Smooth muscle cell (in vitro differentiated cells): ENCODE data around the gene DMXL2. TPM values are rescaled to one million over a fixed set of nuclear protein-coding genes. Genes with fewer than 3 reads are reported as not detected.

Experiments
- DNase-seq: peaks from one replicate; lab custom pipeline; 2025; ENCODE audit not compliant: unreplicated experiment; lab: John Stamatoyannopoulos, UW
- H2AFZ ChIP-seq: fragments of 200-600 bp; sonication (generic); 2 replicates; pipeline ENCODE4 v1.6.0; 2016; ENCODE audit warnings: antibody characterized with exemption, low read depth, mild to moderate bottlenecking
- H3F3A ChIP-seq: fragments of 200-600 bp; sonication (generic); 2 replicates; pipeline ENCODE4 v1.6.0; 2017; ENCODE audit warnings: antibody characterized with exemption, low read depth
- H3K27ac ChIP-seq: fragments of 200-600 bp; sonication (generic); 2 replicates; pipeline ENCODE4 v1.5.1; 2016; ENCODE audit warnings: low read depth, mild to moderate bottlenecking
- H3K27me3 ChIP-seq: fragments of 200-600 bp; sonication (generic); 2 replicates; pipeline ENCODE4 v1.6.1; 2016; ENCODE audit warnings: low read depth, mild to moderate bottlenecking
- H3K36me3 ChIP-seq: fragments of 200-600 bp; sonication (generic); 2 replicates; pipeline ENCODE4 v1.5.1; 2016; ENCODE audit warnings: low read depth
- H3K4me1 ChIP-seq: fragments of 200-600 bp; sonication (generic); 2 replicates; pipeline ENCODE4 v1.5.1; 2016; ENCODE audit warnings: low read depth
- H3K4me2 ChIP-seq: fragments of 200-600 bp; sonication (generic); 2 replicates; pipeline ENCODE4 v1.6.0; 2016; ENCODE audit warnings: mild to moderate bottlenecking
- H3K4me3 ChIP-seq: fragments of 200-600 bp; sonication (generic); 2 replicates; pipeline ENCODE4 v1.5.1; 2016; ENCODE audit warnings: mild to moderate bottlenecking
- H3K79me2 ChIP-seq: fragments of 200-600 bp; sonication (generic); 2 replicates; pipeline ENCODE4 v1.6.0; 2016; ENCODE audit warnings: low read depth, mild to moderate bottlenecking
- H3K9ac ChIP-seq: fragments of 200-600 bp; sonication (generic); 2 replicates; pipeline ENCODE4 v1.6.0; 2016; ENCODE audit warnings: low read depth
- H3K9me3 ChIP-seq: fragments of 200-600 bp; sonication (generic); replicated peaks from 2 replicates; pipeline ENCODE4 v1.5.1; 2016; ENCODE audit warnings: low read depth
- H4K20me1 ChIP-seq: fragments of 200-600 bp; sonication (generic); 2 replicates; pipeline ENCODE4 v1.6.0; 2016; ENCODE audit warnings: low read depth
- CTCF ChIP-seq: fragments of 200-600 bp; sonication (generic); IDR thresholded peaks from 2 replicates; pipeline ENCODE4 v1.5.1; 2017; ENCODE audit warnings: borderline replicate concordance, mild to moderate bottlenecking, antibody characterized with exemption; ENCODE audit not compliant: insufficient read depth, poor library complexity, severe bottlenecking
- WGBS: methylation state at CpG from one replicate; pipeline ENCODE4 v1.1.7; 2016; ENCODE audit warnings: low lambda C conversion rate; 5-methylcytosine and 5-hydroxymethylcytosine counted together
- polyA plus RNA-seq: library from polyadenylated mRNA; unstranded; fragments of >200 nt; fragmentation: Nextera tagmentation; extraction: Ambion mirVana; gene quantifications from 2 replicates; pipeline ENCODE4 v1.2.1, GENCODE V29; 2016
- total RNA-seq: library from RNA; depleted of rRNA; stranded (reverse); fragments of >200 nt; gene quantifications from 2 replicates; pipeline ENCODE4 v1.2.3, GENCODE V29; 2014

The DMXL2 gene, protein sequence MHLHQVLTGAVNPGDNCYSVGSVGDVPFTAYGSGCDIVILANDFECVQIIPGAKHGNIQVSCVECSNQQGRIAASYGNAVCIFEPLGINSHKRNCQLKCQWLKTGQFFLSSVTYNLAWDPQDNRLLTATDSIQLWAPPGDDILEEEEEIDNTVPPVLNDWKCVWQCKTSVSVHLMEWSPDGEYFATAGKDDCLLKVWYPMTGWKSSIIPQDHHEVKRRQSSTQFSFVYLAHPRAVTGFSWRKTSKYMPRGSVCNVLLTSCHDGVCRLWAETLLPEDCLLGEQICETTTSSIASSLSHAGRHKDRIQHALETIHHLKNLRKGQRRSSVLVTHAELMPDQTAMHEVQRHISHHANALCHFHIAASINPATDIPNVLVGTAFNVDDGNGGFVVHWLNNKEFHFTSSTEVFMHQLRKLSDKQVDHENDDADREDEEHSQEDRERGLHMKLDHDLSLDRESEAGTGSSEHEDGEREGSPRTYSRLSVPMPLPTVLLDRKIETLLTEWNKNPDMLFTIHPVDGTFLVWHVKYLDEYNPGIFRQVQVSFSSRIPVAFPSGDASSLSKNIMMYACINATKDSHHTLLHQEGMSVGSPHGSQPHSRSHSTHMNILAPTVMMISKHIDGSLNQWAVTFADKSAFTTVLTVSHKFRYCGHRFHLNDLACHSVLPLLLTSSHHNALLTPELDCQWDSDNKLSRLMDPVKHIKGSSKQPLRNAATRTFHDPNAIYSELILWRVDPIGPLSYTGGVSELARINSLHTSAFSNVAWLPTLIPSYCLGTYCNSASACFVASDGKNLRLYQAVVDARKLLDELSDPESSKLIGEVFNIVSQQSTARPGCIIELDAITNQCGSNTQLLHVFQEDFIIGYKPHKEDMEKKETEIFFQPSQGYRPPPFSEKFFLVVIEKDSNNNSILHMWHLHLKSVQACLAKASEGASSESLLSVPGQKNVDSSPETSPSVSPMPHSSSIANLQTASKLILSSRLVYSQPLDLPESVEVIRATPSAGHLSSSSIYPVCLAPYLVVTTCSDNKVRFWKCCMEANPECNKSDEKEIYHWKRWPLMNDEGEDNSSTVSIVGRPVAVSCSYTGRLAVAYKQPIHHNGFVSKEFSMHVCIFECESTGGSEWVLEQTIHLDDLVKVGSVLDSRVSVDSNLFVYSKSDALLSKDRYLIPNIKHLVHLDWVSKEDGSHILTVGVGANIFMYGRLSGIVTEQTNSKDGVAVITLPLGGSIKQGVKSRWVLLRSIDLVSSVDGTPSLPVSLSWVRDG (N-terminal part only)
- total RNA-seq (43.5 and 57.8 TPM in 2 replicates), polyA plus RNA-seq (9.3 and 10.0 TPM in 2 replicates)

- H3K4me3 ChIP-seq: peak within 1 kb of the TSS; percentile 76
- peaks cover 12% of the 10 kb centered on the region for H3K4me1 ChIP-seq
- no peaks in the 10 kb centered on the region for H3K9me3 ChIP-seq
- H3K79me2 ChIP-seq: peaks cover 35% of the 10 kb centered on the region
- peak; percentile 98 for DNase-seq
- 1% methylated on average over 71 of the region's 83 CpGs for WGBS
- H3K27me3 ChIP-seq: no peaks in the 10 kb centered on the region
- H3K27ac ChIP-seq: peak within 1 kb of the TSS; percentile 50
- TF ChIP-seq CTCF: no peak
- H3K9ac ChIP-seq: peak within 1 kb of the TSS; percentile 61
- peaks cover 3% of the 10 kb centered on the region for H3F3A ChIP-seq
- peak within 1 kb of the TSS; percentile 90 for H3K4me2 ChIP-seq
- peak within 1 kb of the TSS; percentile 95 for H2AFZ ChIP-seq
- H3K36me3 ChIP-seq: no peaks in the 10 kb centered on the region
- peaks cover 13% of the 10 kb centered on the region for H4K20me1 ChIP-seq
Measured at GRCh38 chr15:51622604-51623370, at the start of gene DMXL2. TSS of gene DMXL2 (minus strand) at chr15:51622771. CDS start at chr15:51622545, 226 bp downstream.

DNA sequence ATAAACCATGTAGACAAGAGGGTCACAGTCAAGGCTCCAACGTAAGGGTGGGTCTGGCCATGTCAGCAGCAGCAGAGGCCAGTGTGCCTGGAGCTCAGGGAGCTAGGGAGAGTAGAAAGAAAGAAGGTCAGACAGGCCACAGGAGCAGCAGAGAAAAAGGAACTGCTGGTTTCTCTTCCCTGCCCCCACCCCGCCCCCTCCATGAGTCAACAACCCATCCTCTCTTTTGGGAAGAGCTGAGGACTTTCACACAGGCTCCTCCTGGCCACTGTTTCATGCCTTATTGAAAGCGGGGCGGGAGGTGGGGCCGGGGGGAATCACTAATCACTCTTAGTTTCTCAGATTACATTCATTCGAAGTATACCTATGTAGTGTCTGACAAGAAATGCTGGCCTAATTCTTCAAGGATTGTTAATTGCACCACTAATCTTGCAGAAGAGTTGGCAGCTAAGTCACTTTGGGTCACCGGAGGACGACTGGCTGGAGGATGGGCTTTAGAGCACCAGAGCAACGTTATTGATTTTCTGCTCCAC, 49.6 kb upstream of the DMXL2 start:
- H3K9ac ChIP-seq: no peak overlapping the region
- no peak overlapping the region for H2AFZ ChIP-seq
- 52% methylated on average over 8 of the region's 9 CpGs for WGBS
- no peaks in the 10 kb centered on the region for H3K27me3 ChIP-seq
- TF ChIP-seq CTCF: no peak
- no peaks in the 10 kb centered on the region for H3K79me2 ChIP-seq
- no peak overlapping the region for H3K4me2 ChIP-seq
- H3K4me3 ChIP-seq: no peak overlapping the region
- H3F3A ChIP-seq: no peaks in the 10 kb centered on the region
- H3K36me3 ChIP-seq: no peaks in the 10 kb centered on the region
- DNase-seq: no peak
- no peaks in the 10 kb centered on the region for H4K20me1 ChIP-seq
- H3K4me1 ChIP-seq: peaks cover 4% of the 10 kb centered on the region
- no peaks in the 10 kb centered on the region for H3K9me3 ChIP-seq
- no peak overlapping the region for H3K27ac ChIP-seq

GRCh38 chr15:51669381-51669780, 46.8 kb upstream of the DMXL2 start:
- Histone ChIP-seq H3F3A (no peaks in the 10 kb centered on the region), H3K9me3 (no peaks in the 10 kb centered on the region), H3K27ac (no peak overlapping the region), H4K20me1 (no peaks in the 10 kb centered on the region), H3K79me2 (no peaks in the 10 kb centered on the region), H3K4me1 (peaks cover 4% of the 10 kb centered on the region), H3K4me2 (no peak overlapping the region), H3K9ac (no peak overlapping the region), H3K4me3 (no peak overlapping the region), H3K27me3 (no peaks in the 10 kb centered on the region), H3K36me3 (no peaks in the 10 kb centered on the region), H2AFZ (no peak overlapping the region)
- no peak for DNase-seq
- no peak for TF ChIP-seq CTCF
- 42% methylated on average over 2 of the region's 2 CpGs for WGBS
